Activated naive CD4-positive, alpha-beta T cell treated with Interleukin-2 at 50 U/mL for 16 hours (primary cell): ENCODE results near the gene PPM1F.
"Not testable (repeated sequence)": the region's sequence is repeated elsewhere in the genome, so short reads cannot be mapped to it uniquely, and the experiment has no call there.

Experiments
- DNase-seq: peaks from one replicate; pipeline ENCODE4 v3.0.0-alpha.2; 2020

PPM1F gene

DNA sequence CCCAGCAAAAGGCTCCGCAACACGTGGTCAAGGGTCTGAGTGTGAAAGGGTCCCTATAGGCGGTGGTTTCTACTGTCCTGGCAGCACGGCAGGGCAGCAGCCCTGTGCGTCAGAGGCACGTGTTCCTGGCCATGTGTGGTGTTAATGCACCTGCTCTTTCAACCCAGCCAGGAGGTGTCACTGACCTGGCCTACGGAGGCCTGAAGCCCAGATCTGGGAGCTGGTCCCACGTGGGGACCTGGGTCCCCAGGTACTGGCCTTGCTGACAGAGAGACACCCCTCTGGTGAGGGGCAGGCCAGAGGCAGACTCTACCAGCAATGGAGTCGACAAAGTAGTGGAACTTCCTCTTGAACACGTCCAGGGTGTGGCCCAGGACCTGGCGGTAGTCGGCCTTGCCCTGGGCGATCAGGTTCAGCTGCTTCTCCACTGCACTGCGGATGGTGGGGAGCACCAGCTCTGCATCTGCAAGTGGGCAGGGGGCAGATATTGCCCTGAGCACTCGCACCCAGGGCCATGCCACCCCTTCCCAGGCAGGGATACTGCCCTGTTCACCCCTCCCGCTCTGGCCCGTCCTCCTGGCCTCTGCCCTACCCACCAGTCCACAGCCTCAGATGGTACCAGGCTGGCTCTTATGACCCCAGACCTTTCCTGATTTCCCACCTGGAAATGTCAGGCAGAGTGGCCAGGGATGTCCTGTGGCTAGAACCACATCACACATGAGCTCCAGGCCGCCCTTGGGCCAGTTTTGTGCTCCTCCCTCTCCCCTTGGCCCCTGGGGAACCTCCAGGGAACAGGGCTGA is 6.8 kb upstream of the PPM1F start:
- no peak for DNase-seq

GRCh38 chr22:21958360-21959273 is 6.0 kb upstream of the PPM1F start:
- no peak for DNase-seq

GRCh38 chr22:21951931-21952465 is 650 bp downstream of the PPM1F start:
- DNase-seq, result no peak

DNA sequence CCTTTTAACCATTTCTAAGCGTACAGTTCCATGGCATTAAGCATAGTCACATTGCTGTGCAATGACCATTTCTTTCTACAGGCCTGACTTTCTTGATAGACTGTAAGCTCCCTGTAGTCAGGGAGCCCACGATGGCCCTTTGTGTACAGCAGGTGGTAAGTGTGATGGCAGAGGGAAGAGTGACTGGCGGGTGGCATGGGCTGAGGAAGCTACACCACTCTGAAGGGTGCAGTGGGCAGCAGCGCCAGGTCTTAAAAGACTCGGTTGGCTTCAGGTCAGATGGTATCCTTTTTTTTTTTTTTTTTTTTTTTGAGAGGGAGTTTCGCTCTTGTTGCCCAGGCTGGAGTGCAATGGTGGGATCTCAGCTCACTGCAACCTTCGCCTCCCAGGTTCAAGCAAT is 1.6 kb downstream of the PPM1F start:
- no peak for DNase-seq

GRCh38 chr22:21949948-21950347 is 2.7 kb downstream of the PPM1F start:
- no peak for DNase-seq

- no peak for DNase-seq
Observed at GRCh38 chr22:21949569-21949918, 3.1 kb downstream of the PPM1F start.

DNA sequence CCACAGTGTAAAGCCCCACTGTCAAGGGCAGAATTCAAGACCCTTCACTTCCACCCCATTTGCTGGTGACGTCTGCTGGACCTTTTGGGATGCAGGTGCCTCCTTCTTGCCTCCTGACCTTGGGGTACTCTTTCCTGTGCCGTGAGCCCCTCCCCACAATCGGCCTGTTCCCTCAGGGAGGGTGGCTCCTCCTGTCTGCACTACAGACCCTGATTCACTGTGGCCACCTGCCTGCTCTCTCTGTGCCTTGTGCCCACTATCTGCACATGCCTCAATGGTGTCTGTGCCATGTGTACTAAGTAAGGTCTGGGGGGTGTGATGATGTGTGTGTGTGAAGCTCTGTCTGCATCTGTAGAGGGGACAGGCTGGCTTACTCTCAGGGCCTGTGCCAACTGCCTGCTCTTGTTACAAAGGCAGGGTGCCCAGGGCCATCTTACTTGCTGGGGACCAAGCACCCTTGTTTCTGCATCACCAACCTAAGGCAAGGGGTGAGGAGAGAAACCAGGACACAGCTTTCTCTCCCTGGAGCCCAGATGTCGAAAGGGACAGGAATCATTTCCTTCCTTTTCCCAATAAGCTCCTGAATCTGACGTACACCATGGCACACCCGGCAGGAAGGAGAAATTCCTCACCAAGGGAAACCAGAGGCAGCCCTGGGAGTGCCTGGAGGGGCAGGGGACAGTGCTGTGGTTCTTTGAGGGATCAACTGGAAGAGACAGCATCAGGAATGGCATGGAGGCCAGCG is 3.7 kb downstream of the PPM1F start:
- no peak for DNase-seq

DNA sequence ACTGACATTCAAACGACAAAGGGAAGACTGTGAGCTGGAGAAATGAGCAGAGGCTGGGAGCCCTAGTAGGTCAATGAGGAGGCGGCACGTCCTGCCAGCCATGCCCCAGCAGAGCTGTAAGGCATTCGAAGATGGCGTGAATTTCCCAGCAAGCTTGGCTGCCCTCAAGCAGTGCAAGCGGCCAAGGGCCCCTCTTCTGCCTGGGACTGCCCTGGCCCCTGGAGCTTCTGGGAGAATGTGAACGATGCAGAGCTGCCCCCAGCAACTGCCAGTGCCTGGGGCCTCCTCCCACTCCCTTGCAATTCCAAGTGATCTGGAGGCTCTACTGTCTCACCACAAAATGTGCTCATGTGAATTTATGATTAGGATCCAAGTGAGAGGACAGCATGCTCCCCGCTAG is 4.3 kb downstream of the PPM1F start:
- DNase-seq, result no peak

- DNase-seq, result no peak
Observed at GRCh38 chr22:21947040-21948014, 5.3 kb downstream of the PPM1F start.

GRCh38 chr22:21946262-21946925 is 6.3 kb downstream of the PPM1F start:
- no peak for DNase-seq

DNA sequence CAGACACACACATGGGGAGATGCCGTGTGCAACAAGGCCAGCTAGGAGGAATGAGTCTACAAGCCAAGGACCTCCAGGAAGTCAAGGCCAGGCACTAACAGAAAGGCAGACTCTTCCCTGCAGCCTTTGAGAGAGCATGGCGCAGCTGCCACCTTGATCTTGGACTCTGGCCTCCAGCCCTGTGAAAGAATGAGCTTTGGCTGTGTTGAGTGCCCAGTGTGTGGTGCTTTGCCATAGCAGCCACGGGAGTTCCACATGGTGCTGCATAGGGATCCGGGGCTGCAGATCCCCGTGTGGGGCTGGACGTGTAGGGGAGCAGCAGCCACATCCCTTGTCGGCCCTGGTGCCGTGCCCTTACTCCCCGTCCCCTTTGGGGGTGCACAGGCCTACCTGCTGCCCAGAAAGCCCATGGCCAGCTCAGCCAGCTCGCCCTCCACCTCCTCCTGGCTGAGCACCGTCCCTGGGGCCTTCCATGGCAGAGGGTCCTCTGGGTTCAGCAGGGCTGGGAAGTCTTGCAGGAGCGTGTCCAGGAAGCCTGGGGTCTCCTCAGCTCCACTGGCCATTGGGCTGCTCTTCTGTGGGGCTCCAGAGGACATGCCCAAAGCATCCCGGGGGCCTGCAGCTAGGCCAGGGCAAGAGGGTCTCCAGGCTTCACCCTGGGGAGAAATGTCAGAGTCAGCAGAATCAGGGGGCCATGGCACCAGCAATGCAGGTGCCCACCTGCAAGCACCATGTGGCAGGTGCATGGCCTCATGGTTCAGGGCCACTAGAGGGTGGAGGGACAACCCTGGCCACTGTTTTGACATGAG is 7.0 kb downstream of the PPM1F start:
- DNase-seq, result no peak

- no peak for DNase-seq
Observed at GRCh38 chr22:21944871-21945270, 7.8 kb downstream of the PPM1F start.

DNA sequence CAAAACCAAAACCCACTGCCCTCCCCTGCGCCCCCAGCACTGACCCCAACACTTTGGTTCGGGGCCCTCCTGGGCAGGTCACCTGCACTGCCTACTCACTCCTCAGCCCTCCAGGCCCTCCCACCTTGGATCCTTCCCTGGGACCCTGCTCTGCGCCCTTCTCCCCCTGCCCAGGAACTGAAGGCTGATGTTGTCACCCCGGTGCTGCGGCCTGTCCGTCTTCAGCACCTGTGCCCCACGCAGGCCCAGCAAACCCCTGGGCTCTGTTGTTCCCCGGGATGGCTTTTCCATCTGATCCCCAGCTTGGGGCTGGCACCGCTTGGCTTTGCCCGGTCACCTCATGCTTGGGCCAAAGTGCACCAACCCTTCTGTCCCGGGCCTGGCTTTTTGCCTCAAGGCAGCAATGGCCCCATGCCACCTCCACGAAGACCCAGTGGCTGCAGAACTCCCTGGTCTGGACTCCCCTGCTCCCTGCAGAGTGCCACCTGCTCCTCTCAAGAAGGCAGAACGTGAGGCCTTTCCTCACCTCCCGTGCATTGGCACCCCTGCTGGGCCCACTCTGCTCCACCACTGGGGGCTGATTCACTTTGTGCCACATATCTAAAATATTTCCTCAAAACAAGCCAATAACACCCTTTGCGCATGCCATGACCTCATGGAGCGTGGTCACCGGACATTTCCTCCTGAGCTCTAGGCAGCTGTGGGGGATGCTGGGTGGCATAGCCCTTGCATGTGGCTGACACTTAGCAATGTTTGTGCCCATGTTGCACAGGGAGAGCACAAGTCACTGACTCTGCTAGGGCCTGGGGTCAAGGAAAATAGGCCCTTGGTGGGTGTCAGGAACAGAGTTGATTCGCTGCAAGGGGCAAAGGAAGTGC is 8.8 kb downstream of the PPM1F start:
- no peak for DNase-seq

- peak; percentile 17 for DNase-seq
Observed at GRCh38 chr22:21942407-21943343, 10.0 kb downstream of the PPM1F start.

DNA sequence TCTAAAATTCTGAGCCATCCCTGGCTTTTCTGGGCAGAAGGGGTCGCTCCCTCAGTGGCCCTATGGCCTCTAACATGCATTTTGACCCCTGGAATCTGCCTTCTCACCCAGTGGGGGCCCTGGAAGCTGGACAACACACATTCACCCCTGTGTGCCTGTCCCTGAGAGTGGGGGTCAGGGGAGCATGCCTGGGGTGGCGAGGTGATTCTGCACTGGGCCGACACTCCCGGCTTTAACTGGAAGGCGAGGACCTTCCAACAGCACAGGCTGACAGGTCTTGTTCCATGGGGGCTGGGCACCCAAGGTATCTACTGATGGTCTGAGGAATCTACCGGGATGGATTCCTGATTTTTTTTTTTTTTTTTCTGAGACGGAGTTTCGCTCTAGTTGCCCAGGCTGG is 10.7 kb downstream of the PPM1F start:
- DNase-seq, result no peak

DNA sequence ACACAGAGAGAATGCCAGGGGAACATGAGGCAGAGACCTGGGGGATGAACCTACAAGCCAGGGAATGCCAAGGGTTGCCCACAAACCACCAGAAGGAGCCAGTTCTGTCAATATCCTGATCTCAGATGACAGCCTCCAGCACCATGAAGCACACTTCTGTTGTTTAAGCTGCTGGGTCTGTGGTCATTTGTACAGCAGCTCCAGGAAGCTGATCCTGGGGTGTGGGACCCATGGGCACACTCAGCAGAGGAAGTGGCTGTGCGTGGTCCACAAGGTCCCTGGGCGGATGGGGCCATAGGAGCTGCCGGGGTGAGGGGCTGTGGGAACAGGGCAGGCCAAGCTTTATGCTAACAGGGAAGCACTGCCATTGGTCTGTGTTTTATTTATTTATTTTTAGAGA is 12.1 kb downstream of the PPM1F start:
- DNase-seq, result no peak

- DNase-seq, result not testable (repeated sequence)
Observed at GRCh38 chr22:21939935-21940334, 12.7 kb downstream of the PPM1F start.

- DNase-seq, result no peak
Observed at GRCh38 chr22:21939461-21939913, 13.2 kb downstream of the PPM1F start.
